ENCODE results near the gene ARHGDIB. TPM values are rescaled to one million over a fixed set of nuclear protein-coding genes. Genes with fewer than 3 reads are reported as not detected.

Gene ARHGDIB
- total RNA-seq, 2 donors from 2014 or later, result 0.66 to 0.95 TPM

GRCh38 chr12:14979468-14979867 is 18.1 kb upstream of the ARHGDIB start:
- no peak overlapping the region for H3K4me3 ChIP-seq (ENCODE audit: low read length)
- H3K9ac ChIP-seq (ENCODE audit: extremely low read depth, low read length, poor library complexity, severe bottlenecking), result no peak overlapping the region
- TF ChIP-seq CTCF (conservative IDR thresholded peaks at IDR 0.05), result no peak
- peaks cover 2% of the 10 kb centered on the region for H3K27me3 Mint-ChIP-seq (ENCODE audit: insufficient read depth)
- H3K36me3 ChIP-seq (ENCODE audit: control insufficient read depth, insufficient read depth, low read length), result no peaks in the 10 kb centered on the region
- H3K4me1 ChIP-seq (ENCODE audit: control insufficient read depth, insufficient read depth, low read length), result peaks cover 3% of the 10 kb centered on the region
- no peaks in the 10 kb centered on the region for H3K27me3 ChIP-seq (ENCODE audit: control insufficient read depth, insufficient read depth, low read length, poor library complexity, severe bottlenecking)
- H3K27ac Mint-ChIP-seq, result no peak overlapping the region
- no peaks in the 10 kb centered on the region for H3K9me3 ChIP-seq (ENCODE audit: control insufficient read depth, low read length)
- no peak overlapping the region for H3K27ac ChIP-seq (ENCODE audit: low read depth, low read length)
- peaks cover 3% of the 10 kb centered on the region for H3K4me1 Mint-ChIP-seq
- H3K9me3 Mint-ChIP-seq, result no peaks in the 10 kb centered on the region
- no peaks in the 10 kb centered on the region for H3K36me3 Mint-ChIP-seq (ENCODE audit: low read depth)
- H3K4me3 Mint-ChIP-seq, result no peak overlapping the region
- no peak for DNase-seq

- Mint-ChIP-seq H3K4me1 (peaks cover 11% of the 10 kb centered on the region), H3K4me3 (no peak overlapping the region), H3K9me3 (no peaks in the 10 kb centered on the region), H3K27ac (no peak overlapping the region), H3K36me3 (ENCODE audit: low read depth) (no peaks in the 10 kb centered on the region), H3K27me3 (ENCODE audit: insufficient read depth) (peaks cover 2% of the 10 kb centered on the region)
- no peaks in the 10 kb centered on the region for H3K27me3 ChIP-seq (ENCODE audit: control insufficient read depth, insufficient read depth, low read length, poor library complexity, severe bottlenecking)
- H3K36me3 ChIP-seq (ENCODE audit: control insufficient read depth, insufficient read depth, low read length), result no peaks in the 10 kb centered on the region
- no peaks in the 10 kb centered on the region for H3K9me3 ChIP-seq (ENCODE audit: control insufficient read depth, low read length)
- H3K4me3 ChIP-seq (ENCODE audit: low read length), result no peak overlapping the region
- no peak for DNase-seq
- no peak overlapping the region for H3K9ac ChIP-seq (ENCODE audit: extremely low read depth, low read length, poor library complexity, severe bottlenecking)
- WGBS, 2 experiments (ENCODE audit: insufficient coverage in 1 of 2, insufficient read length in 1 of 2), result 86% methylated on average over 2 of the region's 3 CpGs; no CpG with 5 or more reads in 1 of the 2 experiments
- TF ChIP-seq CTCF (conservative IDR thresholded peaks at IDR 0.05), result no peak
- H3K4me1 ChIP-seq (ENCODE audit: control insufficient read depth, insufficient read depth, low read length), result peaks cover 3% of the 10 kb centered on the region
- no peak overlapping the region for H3K27ac ChIP-seq (ENCODE audit: low read depth, low read length)
These were observed 15.3 kb upstream of the ARHGDIB start for GRCh38 chr12:14976658-14977057.

GRCh38 chr12:14975457-14975856 is 14.1 kb upstream of the ARHGDIB start:
- no peak for TF ChIP-seq CTCF (conservative IDR thresholded peaks at IDR 0.05)
- Histone ChIP-seq H3K27me3 (ENCODE audit: control insufficient read depth, insufficient read depth, low read length, poor library complexity, severe bottlenecking) (no peaks in the 10 kb centered on the region), H3K36me3 (ENCODE audit: control insufficient read depth, insufficient read depth, low read length) (no peaks in the 10 kb centered on the region), H3K9ac (ENCODE audit: extremely low read depth, low read length, poor library complexity, severe bottlenecking) (no peak overlapping the region), H3K9me3 (ENCODE audit: control insufficient read depth, low read length) (no peaks in the 10 kb centered on the region), H3K4me3 (ENCODE audit: low read length) (no peak overlapping the region), H3K4me1 (ENCODE audit: control insufficient read depth, insufficient read depth, low read length) (peaks cover 3% of the 10 kb centered on the region), H3K27ac (ENCODE audit: low read depth, low read length) (no peak overlapping the region)
- peaks cover 11% of the 10 kb centered on the region for H3K4me1 Mint-ChIP-seq
- H3K9me3 Mint-ChIP-seq, result no peaks in the 10 kb centered on the region
- no peak overlapping the region for H3K4me3 Mint-ChIP-seq
- H3K27ac Mint-ChIP-seq, result no peak overlapping the region
- H3K36me3 Mint-ChIP-seq (ENCODE audit: low read depth), result no peaks in the 10 kb centered on the region
- no peak for DNase-seq
- WGBS, 2 experiments (ENCODE audit: insufficient coverage in 1 of 2, insufficient read length in 1 of 2), result 87 to 92% methylated on average over 2 to 3 of the region's 4 CpGs
- H3K27me3 Mint-ChIP-seq (ENCODE audit: insufficient read depth), result peaks cover 2% of the 10 kb centered on the region

All from endodermal cell (in vitro differentiated cells).